Cardiac muscle cell (in vitro differentiated cells and primary cell): ENCODE results near the gene UBP1. TPM values are rescaled to one million over a fixed set of nuclear protein-coding genes. Genes with fewer than 3 reads are reported as not detected.
"Not testable (repeated sequence)": the region's sequence is repeated elsewhere in the genome, so short reads cannot be mapped to it uniquely, and the experiment has no call there.

Source experiments
- DNase-seq, 2 donors: peaks; one replicate each; pipeline versions ENCODE4 v3.0.0 to v3.0.0-alpha.2; 2010 to 2017; ENCODE audit warnings: low read depth in 1 of 2, low spot score in 1 of 2
- H3K27ac ChIP-seq: fragments of 200-600 bp; sonication (generic); 2 replicates; pipeline ENCODE4 v1.5.1; 2016
- H3K27me3 ChIP-seq: fragments of 200-600 bp; sonication (generic); 2 replicates; pipeline ENCODE4 v1.6.0; 2016; ENCODE audit warnings: control low read depth
- H3K36me3 ChIP-seq: fragments of 200-600 bp; sonication (generic); 2 replicates; pipeline ENCODE4 v1.5.1; 2016; ENCODE audit warnings: control low read depth
- H3K4me1 ChIP-seq: fragments of 200-600 bp; sonication (generic); 2 replicates; pipeline ENCODE4 v1.8.1; 2017; ENCODE audit warnings: low read depth, mild to moderate bottlenecking, mixed run types
- H3K4me3 ChIP-seq: fragments of 200-600 bp; sonication (generic); 2 replicates; pipeline ENCODE4 v1.5.1; 2016; ENCODE audit warnings: mild to moderate bottlenecking
- H3K9me3 ChIP-seq: fragments of 200-600 bp; sonication (generic); 2 replicates; pipeline ENCODE4 v1.5.1; 2017; ENCODE audit warnings: low read depth, mild to moderate bottlenecking, control low read depth
- polyA plus RNA-seq: library from polyadenylated mRNA; unstranded; fragments of >200 nt; fragmentation: Nextera tagmentation; extraction: Ambion mirVana; gene quantifications from 2 replicates; pipeline ENCODE4 v1.2.1, GENCODE V29; 2016
- total RNA-seq: library from RNA; depleted of rRNA; stranded (reverse); fragments of >200 nt; gene quantifications from 2 replicates; pipeline ENCODE4 v1.2.3, GENCODE V29; 2016
- TF ChIP-seq, protein P1 (sequence below): IDR thresholded peaks from 2 replicates; pipeline ENCODE4 v1.5.1; 2012; ENCODE audit warnings: low read depth, mild to moderate bottlenecking, low read length

UBP1 gene
- total and polyA plus RNA-seq, 2 experiments from 2014 or later, result 39.0 to 51.5 TPM

DNA sequence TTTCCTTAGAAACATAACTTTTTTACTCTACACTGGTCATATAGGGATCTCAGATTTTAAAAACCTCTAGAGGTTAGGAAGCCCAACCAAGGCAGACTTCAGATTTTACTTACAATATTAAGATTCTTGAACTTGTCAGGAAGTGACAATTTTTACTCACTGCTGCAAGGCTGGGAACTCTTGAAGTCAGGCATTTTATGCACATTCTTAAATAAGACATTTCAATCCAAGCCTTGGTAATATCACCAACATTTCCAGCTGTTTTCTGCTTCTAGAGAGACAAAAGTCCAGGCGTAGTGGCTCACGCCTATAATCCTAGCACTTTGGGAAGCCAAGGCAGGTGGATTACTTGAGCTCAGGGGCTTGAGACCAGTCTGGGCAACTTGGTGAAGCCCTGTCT lies 33.6 kb upstream of the UBP1 start:
- no peak overlapping the region for H3K4me3 ChIP-seq
- no peaks in the 10 kb centered on the region for H3K27me3 ChIP-seq
- H3K4me1 ChIP-seq, result no peaks in the 10 kb centered on the region
- H3K27ac ChIP-seq, result no peak overlapping the region
- no peak for DNase-seq
- no peaks in the 10 kb centered on the region for H3K9me3 ChIP-seq
- no peaks in the 10 kb centered on the region for H3K36me3 ChIP-seq
- TF ChIP-seq, protein P1, sequence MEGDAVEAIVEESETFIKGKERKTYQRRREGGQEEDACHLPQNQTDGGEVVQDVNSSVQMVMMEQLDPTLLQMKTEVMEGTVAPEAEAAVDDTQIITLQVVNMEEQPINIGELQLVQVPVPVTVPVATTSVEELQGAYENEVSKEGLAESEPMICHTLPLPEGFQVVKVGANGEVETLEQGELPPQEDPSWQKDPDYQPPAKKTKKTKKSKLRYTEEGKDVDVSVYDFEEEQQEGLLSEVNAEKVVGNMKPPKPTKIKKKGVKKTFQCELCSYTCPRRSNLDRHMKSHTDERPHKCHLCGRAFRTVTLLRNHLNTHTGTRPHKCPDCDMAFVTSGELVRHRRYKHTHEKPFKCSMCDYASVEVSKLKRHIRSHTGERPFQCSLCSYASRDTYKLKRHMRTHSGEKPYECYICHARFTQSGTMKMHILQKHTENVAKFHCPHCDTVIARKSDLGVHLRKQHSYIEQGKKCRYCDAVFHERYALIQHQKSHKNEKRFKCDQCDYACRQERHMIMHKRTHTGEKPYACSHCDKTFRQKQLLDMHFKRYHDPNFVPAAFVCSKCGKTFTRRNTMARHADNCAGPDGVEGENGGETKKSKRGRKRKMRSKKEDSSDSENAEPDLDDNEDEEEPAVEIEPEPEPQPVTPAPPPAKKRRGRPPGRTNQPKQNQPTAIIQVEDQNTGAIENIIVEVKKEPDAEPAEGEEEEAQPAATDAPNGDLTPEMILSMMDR, result no peak

DNA sequence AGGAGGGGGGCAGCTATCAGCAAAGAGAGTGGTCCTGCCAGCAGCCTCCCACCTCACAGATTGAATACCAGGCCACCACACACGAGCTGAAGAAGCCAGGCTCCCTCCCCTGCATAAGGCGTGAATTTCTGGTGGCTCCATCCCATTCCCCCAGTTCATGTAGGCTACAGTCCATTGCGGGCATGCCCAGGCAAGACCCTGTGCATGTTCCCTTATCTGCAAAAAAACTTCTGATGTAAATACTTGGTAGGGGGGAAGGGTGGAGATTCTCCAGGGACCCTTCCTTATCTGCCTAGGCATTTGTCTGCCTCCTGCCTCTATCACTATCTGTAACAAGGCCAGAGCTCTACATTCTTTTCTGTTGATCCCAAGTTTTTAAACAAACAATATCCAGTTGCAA lies 27.6 kb upstream of the UBP1 start:
- no peak overlapping the region for H3K4me3 ChIP-seq
- no peak overlapping the region for H3K27ac ChIP-seq

DNA sequence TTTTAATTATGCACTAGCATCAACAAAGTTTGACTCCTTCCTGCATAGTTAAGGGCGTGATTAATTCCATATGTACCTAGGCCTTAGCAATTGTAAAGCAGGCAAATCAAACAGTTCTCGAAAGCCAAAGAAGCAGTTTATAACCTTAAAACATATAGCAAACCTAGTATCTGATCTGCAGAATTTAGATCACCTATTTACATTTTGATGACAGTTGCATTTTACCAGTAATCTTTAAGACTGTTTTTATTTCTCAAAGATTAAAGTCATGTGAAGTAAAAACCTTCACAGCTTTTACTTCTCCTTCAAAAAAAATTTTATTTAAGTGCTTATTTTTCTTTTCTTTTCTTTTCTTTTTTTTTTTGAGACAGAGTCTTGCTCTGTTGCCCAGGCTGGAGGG lies 20.9 kb upstream of the UBP1 start:
- TF ChIP-seq, protein P1, result no peak

More for the DNA sequence above, 27.6 kb upstream of the UBP1 start:
- H3K4me1 ChIP-seq, result no peaks in the 10 kb centered on the region
- DNase-seq, result peak in 1 of 2 donors; percentile 11
- H3K27me3 ChIP-seq, result no peaks in the 10 kb centered on the region
- TF ChIP-seq, protein P1, result no peak
- H3K36me3 ChIP-seq, result no peaks in the 10 kb centered on the region
- H3K9me3 ChIP-seq, result no peaks in the 10 kb centered on the region

DNA sequence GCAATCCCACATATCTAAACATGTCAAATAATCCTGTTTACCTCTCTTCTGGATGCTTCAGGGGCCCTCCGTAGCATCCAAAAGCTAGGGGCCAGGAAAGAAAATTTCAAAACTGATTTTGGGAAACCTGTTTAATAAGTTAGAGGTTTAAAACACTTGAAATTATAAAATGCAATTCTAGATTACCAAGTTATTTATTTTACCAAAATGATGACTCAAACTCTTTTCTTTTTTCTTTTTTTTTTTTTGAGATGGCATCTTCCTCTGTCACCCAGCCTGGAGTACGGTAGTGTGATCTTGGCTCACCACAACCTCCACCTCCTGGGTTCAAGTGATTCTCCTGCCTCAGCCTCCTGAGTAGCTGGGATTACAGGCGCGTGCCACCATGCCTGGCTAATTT lies 19.4 kb upstream of the UBP1 start:
- H3K27ac ChIP-seq, H3K4me1 ChIP-seq, H3K4me3 ChIP-seq, DNase-seq, H3K36me3 ChIP-seq, H3K9me3 ChIP-seq, H3K27me3 ChIP-seq: not testable (repeated sequence)

More for the DNA sequence above, 20.9 kb upstream of the UBP1 start:
- Histone ChIP-seq H3K27me3 (no peaks in the 10 kb centered on the region), H3K9me3 (no peaks in the 10 kb centered on the region), H3K4me1 (no peaks in the 10 kb centered on the region), H3K4me3 (no peak overlapping the region), H3K27ac (no peak overlapping the region), H3K36me3 (no peaks in the 10 kb centered on the region)
- no peak for DNase-seq

DNA sequence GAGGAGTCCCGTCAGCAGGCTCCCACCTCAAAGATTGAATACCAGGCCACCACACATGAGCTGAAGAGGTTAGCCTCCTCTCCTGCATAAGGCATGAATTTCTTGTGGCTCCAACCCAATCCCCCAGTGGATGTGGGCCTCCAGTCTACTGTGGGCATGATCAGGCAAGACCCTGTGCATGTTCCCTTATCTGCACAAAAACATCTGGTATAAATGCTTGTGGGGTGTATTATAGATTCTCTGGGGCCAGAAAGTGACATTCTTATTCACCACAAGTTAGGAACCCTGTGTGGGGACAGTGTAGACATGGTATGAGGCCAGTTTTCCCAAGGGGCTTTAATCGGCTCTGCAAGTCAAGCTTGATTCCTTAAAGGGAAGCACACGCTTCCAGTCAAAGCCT lies 18.2 kb upstream of the UBP1 start:
- H3K4me1 ChIP-seq, result no peaks in the 10 kb centered on the region

DNA sequence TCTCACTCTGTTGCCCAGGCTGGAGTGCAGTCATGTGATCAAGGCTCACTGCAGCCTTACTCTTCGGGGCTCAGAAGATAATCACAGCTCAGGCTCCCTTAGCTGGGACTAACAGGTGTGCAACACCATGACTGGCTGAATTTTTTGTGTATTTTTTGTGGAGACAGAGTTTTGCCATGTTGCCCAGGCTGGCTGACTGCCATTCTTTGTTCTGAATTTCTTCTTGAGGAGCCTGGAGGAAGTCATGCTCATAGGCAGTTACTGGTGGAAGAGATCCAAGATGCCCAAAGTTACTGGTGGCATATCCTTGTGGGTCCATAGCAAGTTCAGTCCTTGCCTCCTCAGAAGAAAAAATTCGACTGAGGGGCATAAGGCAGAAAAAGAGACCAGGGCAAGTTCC lies 16.6 kb upstream of the UBP1 start:
- DNase-seq, result no peak
- no peaks in the 10 kb centered on the region for H3K36me3 ChIP-seq
- H3K27ac ChIP-seq, result no peak overlapping the region
- no peaks in the 10 kb centered on the region for H3K4me1 ChIP-seq
- TF ChIP-seq, protein P1, result no peak
- no peak overlapping the region for H3K4me3 ChIP-seq
- H3K9me3 ChIP-seq, result no peaks in the 10 kb centered on the region
- no peaks in the 10 kb centered on the region for H3K27me3 ChIP-seq

More for the DNA sequence above, 18.2 kb upstream of the UBP1 start:
- DNase-seq, result no peak
- Histone ChIP-seq H3K9me3 (no peaks in the 10 kb centered on the region), H3K36me3 (no peaks in the 10 kb centered on the region), H3K27me3 (no peaks in the 10 kb centered on the region), H3K27ac (no peak overlapping the region), H3K4me3 (no peak overlapping the region)
- TF ChIP-seq, protein P1, result no peak
